Uterus (tissue), 4 donors: ENCODE results near the gene CD22. TPM values are rescaled to one million over a fixed set of nuclear protein-coding genes. Genes with fewer than 3 reads are reported as not detected.
"Not testable (repeated sequence)": the region's sequence is repeated elsewhere in the genome, so short reads cannot be mapped to it uniquely, and the experiment has no call there.

Source experiments
- DNase-seq, 2 donors: peaks; one replicate each; pipeline ENCODE4 v3.0.0-alpha.2; 2019 to 2020
- H3K27ac ChIP-seq, 2 donors: fragments of 200-600 bp; sonication (generic); 1 replicate in 1 of 2; 2 replicates in 1 of 2; pipeline ENCODE4 v1.5.1; 2016 to 2018
- H3K27me3 ChIP-seq, 2 donors: fragments of 200-600 bp; sonication (generic); one replicate each; pipeline ENCODE4 v1.5.1; 2018 to 2019; ENCODE audit warnings: control low read depth in 1 of 2
- H3K36me3 ChIP-seq, 2 donors: fragments of 200-600 bp; sonication (generic); one replicate each; pipeline ENCODE4 v1.5.1; 2019; ENCODE audit warnings: control low read depth in 1 of 2
- H3K4me1 ChIP-seq, 2 donors: fragments of 200-600 bp; sonication (generic); one replicate each; pipeline ENCODE4 v1.5.1; 2018 to 2019; ENCODE audit warnings: control low read depth in 1 of 2
- H3K4me3 ChIP-seq, 2 donors: fragments of 200-600 bp; sonication (generic); 1 replicate in 1 of 2; 2 replicates in 1 of 2; pipeline ENCODE4 v1.5.1; 2018 to 2019; ENCODE audit warnings: mild to moderate bottlenecking in 1 of 2
- H3K9me3 ChIP-seq, 2 donors: fragments of 200-600 bp; sonication (generic); one replicate each; pipeline ENCODE4 v1.5.1; 2019; ENCODE audit warnings: control low read depth in 1 of 2
- POLR2A ChIP-seq, 2 donors: fragments of 450-650 bp; IDR thresholded peaks; one replicate each; pipeline ENCODE4 v1.6.1; 2016; ENCODE audit warnings: antibody characterized with exemption in 2 of 2, mild to moderate bottlenecking in 1 of 2, moderate library complexity in 1 of 2
- intact Hi-C: fragments of 100-400 bp; cut with DNase I; formaldehyde crosslinking; loops from one replicate; pipeline ENCODE4 v1.15.1; 2023; ENCODE audit warnings: low total_unique reads
- total RNA-seq, 4 donors: library from RNA; depleted of rRNA in 3 of 4; stranded (reverse); fragments of >200 nt in 3 of 4; gene quantifications; one replicate each; pipeline versions ENCODE4 v1.1.0 to v1.2.4, GENCODE V29; 2014 to 2023
- TF ChIP-seq, protein P1 (sequence below), 4 experiments: fragments of 200-600 bp in 2 of 4; fragments of 450-650 bp in 2 of 4; sonication (generic) in 2 of 4; IDR thresholded peaks; one replicate each; pipeline ENCODE4 v1.5.1; 2016 to 2019; ENCODE audit warnings: antibody characterized with exemption in 4 of 4, mild to moderate bottlenecking in 2 of 4, moderate library complexity in 1 of 4
- donor health status: DM: yes; HTN: yes; CAD: no.

CD22 gene
- total RNA-seq, 4 donors from 2014 or later = under 0.01 to 9.4 (median 1.3) TPM

DNA sequence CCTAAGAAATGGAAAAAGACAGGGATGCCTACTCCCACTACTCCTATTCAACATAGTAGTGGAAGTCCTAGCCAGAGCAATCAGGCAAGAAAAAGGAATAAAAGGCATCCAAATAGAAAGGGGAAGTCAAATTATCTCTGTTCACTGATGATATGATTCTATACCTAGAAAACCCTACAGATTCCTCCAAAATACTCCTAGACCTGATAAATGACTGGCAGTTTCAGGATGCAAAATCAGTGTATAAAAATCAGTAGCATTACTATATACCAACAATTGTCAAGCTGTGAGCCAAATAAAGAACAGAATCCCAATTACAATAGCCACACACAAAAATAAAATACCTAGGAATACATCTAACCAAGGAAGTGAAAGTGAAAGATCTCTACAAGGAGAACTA is 40.5 kb downstream of the CD22 start:
- no peak overlapping the region for H3K27ac ChIP-seq
- H3K4me3 ChIP-seq = no peak overlapping the region
- H3K27me3 ChIP-seq = no peaks in the 10 kb centered on the region
- H3K36me3 ChIP-seq = no peaks in the 10 kb centered on the region
- no peaks in the 10 kb centered on the region for H3K9me3 ChIP-seq
- intact Hi-C loops = no loop called here
- DNase-seq = no peak
- no peaks in the 10 kb centered on the region for H3K4me1 ChIP-seq
- TF ChIP-seq POLR2A (IDR thresholded peaks at IDR 0.05) = no peak
- TF ChIP-seq, protein P1, sequence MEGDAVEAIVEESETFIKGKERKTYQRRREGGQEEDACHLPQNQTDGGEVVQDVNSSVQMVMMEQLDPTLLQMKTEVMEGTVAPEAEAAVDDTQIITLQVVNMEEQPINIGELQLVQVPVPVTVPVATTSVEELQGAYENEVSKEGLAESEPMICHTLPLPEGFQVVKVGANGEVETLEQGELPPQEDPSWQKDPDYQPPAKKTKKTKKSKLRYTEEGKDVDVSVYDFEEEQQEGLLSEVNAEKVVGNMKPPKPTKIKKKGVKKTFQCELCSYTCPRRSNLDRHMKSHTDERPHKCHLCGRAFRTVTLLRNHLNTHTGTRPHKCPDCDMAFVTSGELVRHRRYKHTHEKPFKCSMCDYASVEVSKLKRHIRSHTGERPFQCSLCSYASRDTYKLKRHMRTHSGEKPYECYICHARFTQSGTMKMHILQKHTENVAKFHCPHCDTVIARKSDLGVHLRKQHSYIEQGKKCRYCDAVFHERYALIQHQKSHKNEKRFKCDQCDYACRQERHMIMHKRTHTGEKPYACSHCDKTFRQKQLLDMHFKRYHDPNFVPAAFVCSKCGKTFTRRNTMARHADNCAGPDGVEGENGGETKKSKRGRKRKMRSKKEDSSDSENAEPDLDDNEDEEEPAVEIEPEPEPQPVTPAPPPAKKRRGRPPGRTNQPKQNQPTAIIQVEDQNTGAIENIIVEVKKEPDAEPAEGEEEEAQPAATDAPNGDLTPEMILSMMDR (IDR thresholded peaks at IDR 0.05) = no peak

- Histone ChIP-seq H3K4me1 (no peaks in the 10 kb centered on the region), H3K27me3 (no peaks in the 10 kb centered on the region), H3K36me3 (no peaks in the 10 kb centered on the region), H3K27ac (no peak within 1 kb of the TSS), H3K4me3 (no peak within 1 kb of the TSS), H3K9me3 (no peaks in the 10 kb centered on the region)
- TF ChIP-seq POLR2A (IDR thresholded peaks at IDR 0.05) = no peak
- TF ChIP-seq, protein P1 (IDR thresholded peaks at IDR 0.05) = no peak
- intact Hi-C loops = no loop called here
- DNase-seq = no peak
Measured at GRCh38 chr19:35370722-35371121, 41.7 kb downstream of the CD22 start, which contains the start of gene GPR42. GPR42 (plus strand) TSS chr19:35371068; CDS start chr19:35371360, 292 bp downstream.

DNA sequence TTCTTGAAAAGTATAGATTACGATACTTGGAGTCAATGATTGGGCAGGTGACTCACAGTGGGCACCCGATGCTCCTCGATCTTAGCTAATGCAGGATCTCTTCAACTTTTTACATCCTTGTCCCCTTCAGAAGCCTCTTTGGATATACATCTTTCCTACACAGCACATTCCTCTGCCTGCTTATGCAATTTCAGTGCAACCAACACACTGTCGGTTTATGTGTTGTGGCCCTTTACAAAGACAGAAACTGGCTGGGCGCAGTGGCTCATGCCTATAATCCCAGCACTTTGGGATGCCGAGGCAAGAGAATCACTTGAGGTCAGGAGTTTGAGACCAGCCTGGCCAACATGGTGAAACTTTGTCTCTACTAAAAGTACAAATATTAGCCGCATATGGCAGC is 44.5 kb downstream of the CD22 start:
- no peak for DNase-seq
- Histone ChIP-seq H3K4me3 (no peak overlapping the region), H3K27ac (no peak overlapping the region), H3K4me1 (no peaks in the 10 kb centered on the region), H3K36me3 (no peaks in the 10 kb centered on the region), H3K9me3 (no peaks in the 10 kb centered on the region), H3K27me3 (no peaks in the 10 kb centered on the region)
- TF ChIP-seq, protein P1 (IDR thresholded peaks at IDR 0.05) = no peak
- TF ChIP-seq POLR2A (IDR thresholded peaks at IDR 0.05) = no peak
- intact Hi-C loops = no loop called here

DNA sequence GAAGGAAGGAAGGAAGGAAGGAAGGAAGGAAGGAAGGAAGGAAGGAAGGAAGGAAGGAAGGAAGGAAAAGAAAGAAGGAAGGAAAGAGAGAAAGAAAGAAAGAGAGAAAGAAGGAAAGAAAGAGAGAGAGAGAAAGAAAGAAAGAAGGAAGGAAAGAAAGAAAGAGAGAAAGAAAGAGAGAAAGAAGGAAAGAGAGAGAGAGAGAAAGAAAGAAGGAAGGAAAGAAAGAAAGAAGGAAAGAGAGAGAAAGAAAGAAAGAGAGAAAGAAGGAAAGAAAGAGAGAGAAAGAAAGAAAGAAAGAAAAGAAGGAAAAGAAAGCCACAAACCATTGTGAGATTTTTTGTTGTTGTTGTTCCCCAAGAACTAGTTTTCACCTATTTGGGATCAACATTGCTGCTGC is 45.0 kb downstream of the CD22 start:
- H3K4me1 ChIP-seq, H3K36me3 ChIP-seq, intact Hi-C loops, H3K4me3 ChIP-seq, DNase-seq, H3K27me3 ChIP-seq, H3K27ac ChIP-seq, H3K9me3 ChIP-seq: not testable (repeated sequence)

DNA sequence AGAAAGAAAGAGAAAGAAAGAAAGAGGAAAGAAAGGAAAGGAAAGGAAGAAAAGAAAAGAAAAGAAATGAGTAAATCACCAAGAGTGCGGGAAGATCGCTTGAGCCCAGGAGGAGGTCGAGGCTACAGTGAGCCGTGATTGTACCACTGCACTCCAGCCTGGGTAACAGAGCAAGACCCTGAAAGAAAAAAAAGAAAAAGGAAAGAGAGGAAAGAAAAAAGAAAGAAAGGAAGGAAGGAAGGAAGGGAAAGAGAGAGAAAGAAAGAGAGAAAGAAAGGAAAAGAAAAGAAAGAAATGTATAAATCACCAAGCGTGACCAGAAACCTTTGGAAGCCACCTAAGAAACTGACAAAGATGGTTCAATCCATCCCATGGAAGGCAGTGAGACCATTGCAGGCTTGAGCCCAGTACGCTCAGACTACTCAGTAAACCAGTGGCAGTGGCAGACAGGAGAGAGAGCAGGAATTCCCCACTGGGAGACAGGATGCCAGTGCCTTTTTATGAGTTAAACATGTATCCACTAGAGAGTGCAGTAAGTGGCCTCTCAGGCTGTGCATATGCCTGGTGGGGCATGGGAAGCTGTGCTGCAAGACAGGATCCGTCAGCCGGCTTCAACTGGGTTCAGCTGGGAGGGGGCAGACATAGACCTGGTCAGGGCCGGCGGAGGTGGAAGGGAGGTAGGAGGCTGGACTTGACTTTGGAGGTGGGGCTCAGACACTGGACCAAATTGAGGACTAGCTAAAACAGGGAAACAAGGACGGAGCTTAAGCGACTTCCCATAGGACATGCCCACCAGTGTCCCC is 46.7 kb downstream of the CD22 start:
- no peak overlapping the region for H3K27ac ChIP-seq
- H3K9me3 ChIP-seq = no peaks in the 10 kb centered on the region
- H3K27me3 ChIP-seq = no peaks in the 10 kb centered on the region
- H3K4me3 ChIP-seq = no peak overlapping the region
- H3K4me1 ChIP-seq = no peaks in the 10 kb centered on the region
- intact Hi-C loops = no loop called here
- TF ChIP-seq, protein P1 (IDR thresholded peaks at IDR 0.05) = no peak
- no peaks in the 10 kb centered on the region for H3K36me3 ChIP-seq
- DNase-seq = no peak
